AG04449 (cell line): Measurements from ENCODE around the gene PRDM2.
"Not testable (repeated sequence)": the region's sequence is repeated elsewhere in the genome, so short reads cannot be mapped to it uniquely, and the experiment has no call there.

ENCODE experiments used
- CTCF ChIA-PET: fragments of 350-600 bp; formaldehyde crosslinking; extraction: SDS; loops from one replicate; lab custom pipeline; 2021; ENCODE audit warnings: antibody characterized with exemption; lab: Yijun Ruan, JAX
- POLR2A ChIA-PET: fragments of 400-600, 350-600 bp; formaldehyde crosslinking; extraction: SDS; loops from one replicate; lab custom pipeline; 2020; ENCODE audit warnings: antibody characterized with exemption, inconsistent platforms; lab: Yijun Ruan, JAX
- DNase-seq: peaks from one replicate; pipeline ENCODE4 v3.0.0-alpha.2; 2010; ENCODE audit warnings: low read depth, low spot score
- H3K4me3 ChIP-seq: 2 replicates; pipeline ENCODE4 v1.5.1; 2011; ENCODE audit warnings: low read depth, mild to moderate bottlenecking, control low read depth, low read length
- CTCF ChIP-seq: IDR thresholded peaks from one replicate; pipeline ENCODE4 v1.5.1; 2011; ENCODE audit warnings: mild to moderate bottlenecking, moderate library complexity, low read length, control low read depth, inconsistent platforms; ENCODE audit not compliant: insufficient read depth; ENCODE audit errors: missing control alignments

Gene PRDM2

GRCh38 chr1:13708380-13708982 is 8.5 kb downstream of the PRDM2 start:
- POLR2A ChIA-PET: no interaction called here
- CTCF ChIA-PET: interaction anchor here (1.2 to 2.0 kb wide), 2 partner anchors 17 to 105 kb away, joined by 3 to 14 read pairs; no protein-coding TSS in a partner anchor
- H3K4me3 ChIP-seq: no peak overlapping the region
- no peak for DNase-seq
- no peak for TF ChIP-seq CTCF

- no peak overlapping the region for H3K4me3 ChIP-seq
- DNase-seq: no peak
- ChIA-PET POLR2A (no interaction called here), CTCF (interaction anchor here (1.1 kb wide), 1 partner anchor 15 kb away, joined by 3 read pairs; no protein-coding TSS in a partner anchor)
- no peak for TF ChIP-seq CTCF
Measured at GRCh38 chr1:13710086-13710485, 10.1 kb downstream of the PRDM2 start.

- POLR2A ChIA-PET: no interaction called here
- no peak overlapping the region for H3K4me3 ChIP-seq
- CTCF ChIA-PET: interaction anchor here (0.7 to 4.4 kb wide), 9 partner anchors 8 to 99 kb away, joined by 3 to 32 read pairs (median 4); no protein-coding TSS in a partner anchor
- no peak for DNase-seq
- no peak for TF ChIP-seq CTCF
Measured at GRCh38 chr1:13714851-13715250, 14.9 kb downstream of the PRDM2 start.

- POLR2A ChIA-PET, DNase-seq, H3K4me3 ChIP-seq: not testable (repeated sequence)
- CTCF ChIA-PET: interaction anchor here (0.7 to 4.4 kb wide), 10 partner anchors 9 to 98 kb away, joined by 3 to 32 read pairs (median 4); no protein-coding TSS in a partner anchor
Measured at GRCh38 chr1:13715616-13716287, 15.8 kb downstream of the PRDM2 start.

GRCh38 chr1:13722808-13723360 is 22.9 kb downstream of the PRDM2 start:
- CTCF ChIA-PET: interaction anchor here (0.8 to 1.0 kb wide), 2 partner anchors 10 to 12 kb away, joined by 3 read pairs; no protein-coding TSS in a partner anchor

GRCh38 chr1:13723810-13724209 is 23.8 kb downstream of the PRDM2 start:
- H3K4me3 ChIP-seq: no peak overlapping the region
- DNase-seq: no peak
- no peak for TF ChIP-seq CTCF
- CTCF ChIA-PET: interaction anchor here (0.7 to 4.0 kb wide), 4 partner anchors 9 to 59 kb away, joined by 3 to 32 read pairs (median 12); no protein-coding TSS in a partner anchor
- POLR2A ChIA-PET: no interaction called here

More at GRCh38 chr1:13722808-13723360, 22.9 kb downstream of the PRDM2 start:
- no peak for DNase-seq
- no peak overlapping the region for H3K4me3 ChIP-seq
- TF ChIP-seq CTCF: no peak
- POLR2A ChIA-PET: no interaction called here
